HepG2 (cell line): ENCODE results near the gene RAB14. TPM values are rescaled to one million over a fixed set of nuclear protein-coding genes. Genes with fewer than 3 reads are reported as not detected.

ENCODE experiments used
- ATAC-seq: fragments of 200-7000 bp; cut with Tn5 transposase; 3 replicates; pipeline ENCODE4 v1.9.1; 2020; ENCODE audit warnings: mild to moderate bottlenecking, moderate library complexity
- BruUV-seq: library from RNA; stranded (reverse); fragments of 400-500 nt; replicated peaks from 2 replicates; lab custom pipeline; 2021; lab: Mats Ljungman, UMichigan
- CTCF ChIA-PET: fragments of 300-600 bp; formaldehyde crosslinking; extraction: SDS; loops from one replicate; lab custom pipeline; 2021; ENCODE audit warnings: low total read pairs, inconsistent platforms, low intra/inter-chr PET ratio; lab: Yijun Ruan, JAX
- POLR2A ChIA-PET: fragments of 350-600 bp; sonication (Branson Sonifier 250); formaldehyde crosslinking; loops from one replicate; lab custom pipeline; 2020; ENCODE audit warnings: antibody characterized with exemption, inconsistent platforms; lab: Yijun Ruan, JAX
- DNase-seq: peaks from one replicate; pipeline ENCODE4 v3.0.0-alpha.2; 2015; ENCODE audit warnings: low spot score
- FAIRE-seq: peaks from 3 replicates; lab custom pipeline; 2011; peaks lifted over from hg19 to GRCh38; lab: Jason Lieb, UNC
- H2AFZ ChIP-seq: one replicate; pipeline ENCODE4 v1.6.1; 2011; ENCODE audit warnings: low read length, inconsistent platforms
- H3K27ac ChIP-seq: fragments of 300-600 bp; 3 replicates; pipeline ENCODE4 v1.8.0; 2011; ENCODE audit warnings: mixed run types, mild to moderate bottlenecking, mixed read lengths, low read length, inconsistent platforms; ENCODE audit not compliant: insufficient read depth; ENCODE audit errors: extremely low read length
- H3K27me3 ChIP-seq, 2 experiments: fragments of 200-600 bp in 1 of 2; 2 replicates in 1 of 2; 3 replicates in 1 of 2; pipeline versions ENCODE4 v1.6.0 to v1.8.0; 2011; ENCODE audit warnings: low read length in 2 of 2, mild to moderate bottlenecking in 2 of 2, moderate library complexity in 2 of 2, inconsistent platforms in 1 of 2; ENCODE audit not compliant: insufficient read depth in 2 of 2, control insufficient read depth in 1 of 2
- H3K36me3 ChIP-seq, 2 experiments: fragments of 200-600 bp in 1 of 2; replicated peaks in 1 of 2; 2 replicates in 1 of 2; 3 replicates in 1 of 2; pipeline versions ENCODE4 v1.5.1 to v1.8.0; 2011; ENCODE audit warnings: low read length in 2 of 2, inconsistent platforms in 1 of 2; ENCODE audit not compliant: insufficient read depth in 2 of 2, control insufficient read depth in 1 of 2
- H3K4me1 ChIP-seq: 2 replicates; pipeline ENCODE4 v1.5.1; 2012; ENCODE audit warnings: low read length, inconsistent platforms; ENCODE audit not compliant: insufficient read depth
- H3K4me2 ChIP-seq: 2 replicates; pipeline ENCODE4 v1.6.0; 2011; ENCODE audit warnings: low read depth, low read length, inconsistent platforms
- H3K4me3 ChIP-seq, 3 experiments: fragments of 200-600 bp in 1 of 3; sonication (generic), shearing (Covaris generic) in 1 of 3; replicated peaks in 1 of 3; 2 replicates each; pipeline ENCODE4 v1.5.1; 2011 to 2016; ENCODE audit warnings: low read length in 3 of 3, inconsistent platforms in 2 of 3, low read depth in 2 of 3, mild to moderate bottlenecking in 2 of 3, control low read depth in 1 of 3, mixed read lengths in 1 of 3; ENCODE audit not compliant: insufficient read depth in 1 of 3
- H3K79me2 ChIP-seq: one replicate; pipeline ENCODE4 v1.6.1; 2011; ENCODE audit warnings: low read length, inconsistent platforms; ENCODE audit not compliant: insufficient read depth
- H3K9ac ChIP-seq: 2 replicates; pipeline ENCODE4 v1.6.0; 2011; ENCODE audit warnings: mild to moderate bottlenecking, low read depth, low read length, inconsistent platforms; ENCODE audit not compliant: insufficient read depth
- H3K9me3 ChIP-seq: 2 replicates; pipeline ENCODE4 v1.5.1; 2012; ENCODE audit warnings: mild to moderate bottlenecking, low read length
- H4K20me1 ChIP-seq: 2 replicates; pipeline ENCODE4 v1.6.0; 2011; ENCODE audit warnings: inconsistent platforms, mild to moderate bottlenecking, low read length, moderate library complexity; ENCODE audit not compliant: insufficient read depth
- IKZF4 ChIP-seq: sonication (generic); formaldehyde crosslinking; IDR thresholded peaks from 2 replicates; pipeline ENCODE4 v1.5.1; 2020; ENCODE audit warnings: borderline replicate concordance, mild to moderate bottlenecking, low read depth, missing genetic modification reagents; ENCODE audit errors: not compliant biosample characterization
- ZNF746 ChIP-seq: sonication (generic); formaldehyde crosslinking; IDR thresholded peaks from 2 replicates; pipeline ENCODE4 v1.8.0; 2022; ENCODE audit warnings: mild to moderate bottlenecking, missing genetic modification reagents
- WGBS: methylation state at CpG from one replicate; pipeline ENCODE4 v1.1.6; 2017; ENCODE audit warnings: low lambda C conversion rate; 5-methylcytosine and 5-hydroxymethylcytosine counted together
- in situ Hi-C: cut with HindIII; loops from 2 replicates; pipeline ENCODE4 v1.10.0; 2017; ENCODE audit warnings: low pct_unique_long_range_greater_than_20kb; ENCODE audit not compliant: extremely low pct_ligation_motif_present
- intact Hi-C: fragments of 100-400 bp; cut with micrococcal nuclease; formaldehyde crosslinking; loops from one replicate; pipeline ENCODE4 v1.10.0; 2022; ENCODE audit not compliant: unreplicated experiment
- polyA plus RNA-seq, 8 experiments: library from polyadenylated mRNA; depleted of rRNA in 3 of 8; stranded (reverse) in 7 of 8; unstranded in 1 of 8; fragments of >200 nt; fragmentation: Illumina TruSeq in 4 of 8; extraction: Trizol in 4 of 8; gene quantifications; 2 replicates each; pipeline versions ENCODE4 v1.2.1 to v1.2.3, GENCODE V29; 2011 to 2016; ENCODE audit warnings: low read depth in 4 of 8, missing spikeins in 1 of 8, mixed read lengths in 1 of 8; ENCODE audit not compliant: insufficient read depth in 1 of 8
- total RNA-seq, 5 experiments: library from RNA; depleted of rRNA; stranded (reverse); fragments of >200 nt; fragmentation: Illumina TruSeq; extraction: Trizol; gene quantifications; 2 replicates each; pipeline ENCODE4 v1.2.3, GENCODE V29; 2016; ENCODE audit warnings: low read depth in 1 of 5
- TF ChIP-seq, protein P1 (sequence below): sonication (generic); formaldehyde crosslinking; IDR thresholded peaks from 2 replicates; pipeline ENCODE4 v1.8.1; 2023; ENCODE audit warnings: missing genetic modification reagents, inconsistent platforms, borderline replicate concordance
- TF ChIP-seq, protein P2 (sequence below): sonication (generic); formaldehyde crosslinking; IDR thresholded peaks from 2 replicates; pipeline ENCODE4 v1.5.1; 2020; ENCODE audit warnings: mild to moderate bottlenecking, missing genetic modification reagents, borderline replicate concordance
- TF ChIP-seq, protein P3 (sequence below): sonication (generic); formaldehyde crosslinking; IDR thresholded peaks from 2 replicates; pipeline ENCODE4 v1.5.0; 2020; ENCODE audit warnings: mild to moderate bottlenecking, missing genetic modification reagents

RAB14 gene
- total and polyA plus RNA-seq, 2 of the 13 experiments (the other 11 are each of a cell fraction or from before 2014, with no cell fraction given), result 17.4 to 19.3 TPM

DNA sequence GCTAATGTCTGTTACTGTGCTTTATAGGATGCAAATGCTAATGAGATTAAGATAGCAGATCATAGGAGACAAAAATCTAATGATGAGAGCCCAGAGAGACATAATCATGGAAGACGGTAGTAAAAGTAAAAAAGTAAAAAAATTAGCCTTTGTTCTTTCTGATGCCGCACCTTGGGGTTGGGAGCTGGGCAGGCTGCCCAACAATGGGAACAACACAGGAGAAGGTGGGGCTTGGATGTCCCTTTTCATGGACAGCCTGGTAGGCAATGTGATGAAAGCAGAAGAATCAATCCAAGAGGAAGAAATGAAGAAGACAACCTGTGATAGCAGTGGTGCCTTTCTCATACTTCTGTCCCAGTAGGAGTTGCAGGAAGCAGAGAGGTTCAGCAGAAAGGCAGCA, 57.2 kb downstream of the RAB14 start:
- no peak overlapping the region for H3K4me3 ChIP-seq
- H3K27ac ChIP-seq, result no peak overlapping the region
- TF ChIP-seq IKZF4 (CRISPR knock-in tag) (no peak), ZNF746 (CRISPR knock-in tag) (no peak)
- TF ChIP-seq, protein P1, sequence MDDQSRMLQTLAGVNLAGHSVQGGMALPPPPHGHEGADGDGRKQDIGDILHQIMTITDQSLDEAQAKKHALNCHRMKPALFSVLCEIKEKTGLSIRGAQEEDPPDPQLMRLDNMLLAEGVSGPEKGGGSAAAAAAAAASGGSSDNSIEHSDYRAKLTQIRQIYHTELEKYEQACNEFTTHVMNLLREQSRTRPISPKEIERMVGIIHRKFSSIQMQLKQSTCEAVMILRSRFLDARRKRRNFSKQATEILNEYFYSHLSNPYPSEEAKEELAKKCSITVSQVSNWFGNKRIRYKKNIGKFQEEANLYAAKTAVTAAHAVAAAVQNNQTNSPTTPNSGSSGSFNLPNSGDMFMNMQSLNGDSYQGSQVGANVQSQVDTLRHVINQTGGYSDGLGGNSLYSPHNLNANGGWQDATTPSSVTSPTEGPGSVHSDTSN (CRISPR knock-in tag), result no peak
- TF ChIP-seq, protein P2, sequence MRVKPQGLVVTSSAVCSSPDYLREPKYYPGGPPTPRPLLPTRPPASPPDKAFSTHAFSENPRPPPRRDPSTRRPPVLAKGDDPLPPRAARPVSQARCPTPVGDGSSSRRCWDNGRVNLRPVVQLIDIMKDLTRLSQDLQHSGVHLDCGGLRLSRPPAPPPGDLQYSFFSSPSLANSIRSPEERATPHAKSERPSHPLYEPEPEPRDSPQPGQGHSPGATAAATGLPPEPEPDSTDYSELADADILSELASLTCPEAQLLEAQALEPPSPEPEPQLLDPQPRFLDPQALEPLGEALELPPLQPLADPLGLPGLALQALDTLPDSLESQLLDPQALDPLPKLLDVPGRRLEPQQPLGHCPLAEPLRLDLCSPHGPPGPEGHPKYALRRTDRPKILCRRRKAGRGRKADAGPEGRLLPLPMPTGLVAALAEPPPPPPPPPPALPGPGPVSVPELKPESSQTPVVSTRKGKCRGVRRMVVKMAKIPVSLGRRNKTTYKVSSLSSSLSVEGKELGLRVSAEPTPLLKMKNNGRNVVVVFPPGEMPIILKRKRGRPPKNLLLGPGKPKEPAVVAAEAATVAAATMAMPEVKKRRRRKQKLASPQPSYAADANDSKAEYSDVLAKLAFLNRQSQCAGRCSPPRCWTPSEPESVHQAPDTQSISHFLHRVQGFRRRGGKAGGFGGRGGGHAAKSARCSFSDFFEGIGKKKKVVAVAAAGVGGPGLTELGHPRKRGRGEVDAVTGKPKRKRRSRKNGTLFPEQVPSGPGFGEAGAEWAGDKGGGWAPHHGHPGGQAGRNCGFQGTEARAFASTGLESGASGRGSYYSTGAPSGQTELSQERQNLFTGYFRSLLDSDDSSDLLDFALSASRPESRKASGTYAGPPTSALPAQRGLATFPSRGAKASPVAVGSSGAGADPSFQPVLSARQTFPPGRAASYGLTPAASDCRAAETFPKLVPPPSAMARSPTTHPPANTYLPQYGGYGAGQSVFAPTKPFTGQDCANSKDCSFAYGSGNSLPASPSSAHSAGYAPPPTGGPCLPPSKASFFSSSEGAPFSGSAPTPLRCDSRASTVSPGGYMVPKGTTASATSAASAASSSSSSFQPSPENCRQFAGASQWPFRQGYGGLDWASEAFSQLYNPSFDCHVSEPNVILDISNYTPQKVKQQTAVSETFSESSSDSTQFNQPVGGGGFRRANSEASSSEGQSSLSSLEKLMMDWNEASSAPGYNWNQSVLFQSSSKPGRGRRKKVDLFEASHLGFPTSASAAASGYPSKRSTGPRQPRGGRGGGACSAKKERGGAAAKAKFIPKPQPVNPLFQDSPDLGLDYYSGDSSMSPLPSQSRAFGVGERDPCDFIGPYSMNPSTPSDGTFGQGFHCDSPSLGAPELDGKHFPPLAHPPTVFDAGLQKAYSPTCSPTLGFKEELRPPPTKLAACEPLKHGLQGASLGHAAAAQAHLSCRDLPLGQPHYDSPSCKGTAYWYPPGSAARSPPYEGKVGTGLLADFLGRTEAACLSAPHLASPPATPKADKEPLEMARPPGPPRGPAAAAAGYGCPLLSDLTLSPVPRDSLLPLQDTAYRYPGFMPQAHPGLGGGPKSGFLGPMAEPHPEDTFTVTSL (CRISPR knock-in tag), result no peak
- TF ChIP-seq, protein P3, sequence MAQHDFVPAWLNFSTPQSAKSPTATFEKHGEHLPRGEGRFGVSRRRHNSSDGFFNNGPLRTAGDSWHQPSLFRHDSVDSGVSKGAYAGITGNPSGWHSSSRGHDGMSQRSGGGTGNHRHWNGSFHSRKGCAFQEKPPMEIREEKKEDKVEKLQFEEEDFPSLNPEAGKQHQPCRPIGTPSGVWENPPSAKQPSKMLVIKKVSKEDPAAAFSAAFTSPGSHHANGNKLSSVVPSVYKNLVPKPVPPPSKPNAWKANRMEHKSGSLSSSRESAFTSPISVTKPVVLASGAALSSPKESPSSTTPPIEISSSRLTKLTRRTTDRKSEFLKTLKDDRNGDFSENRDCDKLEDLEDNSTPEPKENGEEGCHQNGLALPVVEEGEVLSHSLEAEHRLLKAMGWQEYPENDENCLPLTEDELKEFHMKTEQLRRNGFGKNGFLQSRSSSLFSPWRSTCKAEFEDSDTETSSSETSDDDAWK (CRISPR knock-in tag), result no peak
- H3K4me1 ChIP-seq, result no peaks in the 10 kb centered on the region
- H2AFZ ChIP-seq, result no peak overlapping the region
- no peak overlapping the region for H3K9ac ChIP-seq
- H3K36me3 ChIP-seq, result peaks cover 21 to 69% of the 10 kb centered on the region in 2 experiments
- in situ Hi-C loops, result no loop called here
- intact Hi-C loops, result no loop called here
- no peaks in the 10 kb centered on the region for H3K9me3 ChIP-seq
- ChIA-PET CTCF (no interaction called here), POLR2A (no interaction called here)
- ATAC-seq (no peak), FAIRE-seq (no peak), DNase-seq (no peak)
- WGBS, result 95% methylated on average over 2 of the region's 2 CpGs
- no TSS peak for BruUV-seq
- H3K4me2 ChIP-seq, result no peak overlapping the region
- no peaks in the 10 kb centered on the region for H3K27me3 ChIP-seq
- no peaks in the 10 kb centered on the region for H3K79me2 ChIP-seq
- H4K20me1 ChIP-seq, result no peaks in the 10 kb centered on the region
